Fibroblast of lung (primary cell): ENCODE data around the gene CENPL.

Experiments
- EZH2 ChIP-seq: IDR thresholded peaks from 2 replicates; pipeline ENCODE4 v1.5.1; 2012; ENCODE audit warnings: low read length, control low read depth, mild to moderate bottlenecking; ENCODE audit errors: missing control alignments
- TF ChIP-seq, protein P1 (sequence below), 2 donors: IDR thresholded peaks in 1 of 2; conservative IDR thresholded peaks in 1 of 2; 1 replicate in 1 of 2; 2 replicates in 1 of 2; pipeline ENCODE4 v1.5.1; 2011 to 2012; ENCODE audit warnings: low read length in 2 of 2, control low read depth in 1 of 2, inconsistent platforms in 1 of 2, low read depth in 1 of 2, mild to moderate bottlenecking in 1 of 2

DNA sequence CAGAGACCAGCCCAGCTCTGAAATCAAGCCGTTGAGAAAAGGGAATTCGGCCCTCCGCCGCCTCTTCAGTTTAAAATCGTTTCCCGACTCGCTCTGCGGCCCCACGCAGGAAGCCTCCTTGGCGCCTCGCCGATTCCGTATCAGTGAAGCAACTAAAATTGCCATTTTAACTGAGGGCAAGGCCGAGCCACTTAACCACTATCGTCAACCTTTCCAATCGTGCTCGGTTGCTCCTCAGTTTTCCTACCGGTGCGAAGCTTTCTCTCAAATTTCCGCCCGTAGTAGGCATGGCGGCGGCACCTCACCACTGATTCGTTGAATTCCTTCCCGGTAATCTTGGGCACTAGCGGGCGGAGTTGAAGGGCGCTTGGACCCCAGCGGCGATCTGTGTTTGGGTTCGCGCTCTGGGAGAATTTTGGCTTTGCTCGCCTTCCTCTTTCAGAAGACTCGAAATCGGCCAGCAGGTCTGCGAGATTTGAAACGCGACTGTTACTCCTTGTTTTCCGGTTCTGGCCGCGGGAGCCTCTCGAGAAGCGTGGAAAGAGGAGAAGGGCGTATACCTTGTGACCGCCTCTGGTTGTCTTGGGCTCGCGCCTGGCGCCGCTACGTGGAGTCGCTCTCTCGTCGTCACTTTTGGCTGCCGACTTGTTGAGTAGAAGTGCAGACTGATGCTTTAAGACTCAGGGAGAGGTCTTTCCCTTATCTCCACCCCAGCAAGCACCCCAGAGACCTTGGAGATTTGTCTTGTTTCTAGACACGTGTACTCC lies at the start of gene CENPL, which contains the start of gene DARS2:
- TF ChIP-seq, protein P1, sequence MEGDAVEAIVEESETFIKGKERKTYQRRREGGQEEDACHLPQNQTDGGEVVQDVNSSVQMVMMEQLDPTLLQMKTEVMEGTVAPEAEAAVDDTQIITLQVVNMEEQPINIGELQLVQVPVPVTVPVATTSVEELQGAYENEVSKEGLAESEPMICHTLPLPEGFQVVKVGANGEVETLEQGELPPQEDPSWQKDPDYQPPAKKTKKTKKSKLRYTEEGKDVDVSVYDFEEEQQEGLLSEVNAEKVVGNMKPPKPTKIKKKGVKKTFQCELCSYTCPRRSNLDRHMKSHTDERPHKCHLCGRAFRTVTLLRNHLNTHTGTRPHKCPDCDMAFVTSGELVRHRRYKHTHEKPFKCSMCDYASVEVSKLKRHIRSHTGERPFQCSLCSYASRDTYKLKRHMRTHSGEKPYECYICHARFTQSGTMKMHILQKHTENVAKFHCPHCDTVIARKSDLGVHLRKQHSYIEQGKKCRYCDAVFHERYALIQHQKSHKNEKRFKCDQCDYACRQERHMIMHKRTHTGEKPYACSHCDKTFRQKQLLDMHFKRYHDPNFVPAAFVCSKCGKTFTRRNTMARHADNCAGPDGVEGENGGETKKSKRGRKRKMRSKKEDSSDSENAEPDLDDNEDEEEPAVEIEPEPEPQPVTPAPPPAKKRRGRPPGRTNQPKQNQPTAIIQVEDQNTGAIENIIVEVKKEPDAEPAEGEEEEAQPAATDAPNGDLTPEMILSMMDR (conservative IDR thresholded peaks at IDR 0.05 in 1 of 2, IDR thresholded peaks at IDR 0.05 in 1 of 2; ENCODE audit: low read depth in 1 of 2, low read length in 2 of 2) = no peak
- no peak for TF ChIP-seq EZH2
